ENCODE data around the gene SETD7.
A peak's percentile ranks its signal among the peaks of the same experiment; 100 is the strongest.

Gene SETD7

DNA sequence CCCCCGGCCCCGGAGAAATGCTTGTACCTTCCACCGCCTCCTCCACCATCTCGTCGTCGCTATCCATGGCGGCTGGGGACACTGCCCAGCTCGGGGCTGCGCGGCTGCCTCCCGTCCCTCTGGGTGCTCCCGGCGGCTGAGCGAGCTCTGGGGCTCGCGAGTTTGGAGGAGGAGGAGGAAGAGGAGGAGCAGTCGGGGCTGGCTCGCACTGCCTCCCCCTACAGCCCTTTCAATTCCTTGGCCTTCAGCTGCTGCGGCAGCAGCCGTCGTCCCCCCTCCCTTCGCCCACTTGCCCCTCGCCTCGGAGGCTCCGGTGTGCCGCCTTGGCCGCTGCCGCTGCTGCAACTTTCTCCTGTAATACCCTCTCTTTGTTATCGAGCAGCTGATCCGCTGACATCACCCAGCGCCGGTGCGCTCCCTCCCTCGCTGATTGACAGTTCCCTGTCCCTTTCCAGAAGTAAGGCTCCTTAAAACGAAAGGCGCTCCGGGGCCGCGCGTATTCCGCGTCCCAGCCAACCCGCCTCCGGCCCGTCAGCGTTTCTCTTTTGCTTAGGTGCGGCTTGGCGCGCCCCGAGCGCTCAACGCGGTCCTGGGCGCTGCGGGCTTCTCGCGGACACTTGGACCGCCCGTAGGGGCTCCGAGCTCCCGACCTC, at the start of gene SETD7:
SETD7 (minus strand) TSS at position 149 of the 653 bp plus-strand sequence; CDS start at position 67, 82 bp downstream.
- peak; percentile 22 to 39 (median 34) for DNase-seq

GRCh38 chr4:139605516-139605915, 49.5 kb upstream of the SETD7 start:
- no peak for DNase-seq

- DNase-seq: peak in 1 of 4 experiments; percentile 3
Observed at GRCh38 chr4:139603576-139604410, 47.8 kb upstream of the SETD7 start.

DNA sequence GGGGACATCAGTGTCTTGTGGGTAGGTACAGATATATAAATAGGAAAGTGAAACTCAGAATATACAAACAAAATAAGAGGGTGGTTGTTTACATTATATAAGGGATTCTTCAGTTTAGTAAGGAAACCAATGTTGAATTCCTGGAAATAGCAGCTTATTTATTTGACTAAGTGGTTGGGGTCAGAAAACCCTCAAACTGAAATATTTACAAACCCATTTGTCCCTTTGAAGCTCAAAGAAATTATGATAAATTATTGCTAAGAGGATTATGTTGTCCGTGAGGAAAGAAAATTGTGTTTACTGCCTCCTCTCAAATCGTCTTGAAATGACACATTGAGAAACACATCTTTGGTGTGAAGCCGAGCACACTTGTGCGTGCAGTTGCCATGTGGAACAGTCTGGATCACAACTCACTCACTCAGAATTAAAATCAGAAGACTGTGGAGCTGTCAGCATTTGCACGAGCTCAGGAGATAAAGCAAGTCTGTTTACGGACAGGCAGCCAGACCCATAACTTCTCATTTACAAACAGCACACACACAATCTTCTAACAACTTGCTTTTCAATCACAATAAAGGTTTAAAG, 46.8 kb upstream of the SETD7 start:
- no peak for DNase-seq

DNA sequence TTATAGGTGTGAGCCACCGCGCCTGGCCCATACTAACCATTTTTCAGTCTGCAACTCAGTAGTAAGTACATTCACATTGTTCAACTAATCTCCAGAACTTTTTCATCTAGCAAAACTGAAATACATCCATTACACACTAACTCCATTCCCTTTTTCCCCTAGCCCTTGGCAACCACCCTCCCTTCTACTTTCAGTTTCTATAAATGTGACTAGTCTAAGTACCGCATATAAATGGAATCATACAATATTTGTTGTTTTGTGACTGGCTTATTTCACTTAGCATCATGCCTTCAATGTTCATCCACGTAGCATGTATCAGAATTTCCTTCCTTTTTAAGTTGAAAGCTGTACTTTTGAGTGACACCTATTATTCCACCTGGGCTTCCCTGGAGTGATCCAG, 44.6 kb upstream of the SETD7 start:
- DNase-seq: no peak

DNA sequence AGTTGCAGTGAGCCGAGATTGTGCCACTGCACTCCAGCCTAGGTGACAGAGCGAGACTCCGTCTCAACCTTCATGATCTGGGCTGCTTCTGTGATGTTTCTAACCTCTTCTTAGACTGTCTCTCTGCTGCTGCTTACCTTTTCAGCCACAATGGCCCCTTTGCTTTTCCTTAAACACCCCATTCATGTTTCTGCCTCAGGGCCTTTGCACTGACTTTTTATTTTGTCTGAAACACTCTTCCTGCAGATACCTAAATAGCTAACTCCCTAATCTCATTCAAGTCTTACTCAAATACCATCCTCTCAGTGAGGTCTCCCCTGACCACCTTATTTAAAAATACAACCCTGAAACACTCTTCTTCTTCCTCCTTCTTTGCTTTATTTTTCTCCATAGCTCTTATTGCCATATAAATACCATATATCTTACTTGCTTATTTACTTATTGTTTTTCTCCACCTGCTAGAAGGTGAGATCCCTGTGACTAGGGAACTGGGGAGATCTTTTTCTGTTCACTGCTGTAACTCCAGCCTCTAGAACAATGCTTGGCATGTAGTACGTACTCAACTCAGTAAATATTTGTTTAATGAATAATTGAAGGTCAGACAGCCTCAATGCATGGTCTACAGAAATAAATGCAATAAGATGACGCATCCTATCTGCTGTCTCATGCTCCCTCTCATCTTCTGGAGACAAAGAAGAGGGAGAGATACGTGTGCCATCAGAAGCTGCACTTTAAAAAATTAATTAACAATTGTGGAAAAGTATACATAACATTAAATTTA, 43.8 kb upstream of the SETD7 start:
- DNase-seq: no peak

- DNase-seq: no peak
Observed at GRCh38 chr4:139599076-139599475, 43.1 kb upstream of the SETD7 start.

GRCh38 chr4:139596684-139597279, 40.8 kb upstream of the SETD7 start:
- DNase-seq: no peak

GRCh38 chr4:139596034-139596683, 40.1 kb upstream of the SETD7 start:
- no peak for DNase-seq

GRCh38 chr4:139594591-139595185, 38.7 kb upstream of the SETD7 start:
- DNase-seq: no peak

DNA sequence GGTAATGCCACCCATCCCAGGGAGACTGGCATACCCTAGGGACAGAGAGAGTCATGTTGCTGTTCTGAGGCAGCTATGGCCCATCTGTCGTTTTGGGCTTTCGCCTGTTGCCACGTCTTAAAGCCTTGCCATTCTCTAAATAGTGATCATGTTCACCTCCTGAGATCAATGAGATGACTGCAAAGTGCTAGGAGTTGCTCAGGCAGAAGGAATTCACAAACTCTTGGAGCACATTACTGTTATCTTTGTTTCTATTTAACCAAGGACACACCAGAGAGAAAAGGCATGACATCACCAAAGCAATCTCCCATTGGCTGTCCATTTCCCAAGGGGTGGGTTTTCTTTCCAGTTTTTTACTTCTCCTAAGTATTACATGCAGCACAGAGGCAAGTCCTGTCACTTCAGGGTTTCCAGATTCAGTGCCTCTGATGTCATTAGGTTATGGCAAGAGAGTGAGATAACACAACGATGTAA, 37.1 kb upstream of the SETD7 start:
- no peak for DNase-seq

GRCh38 chr4:139589336-139590018, 33.5 kb upstream of the SETD7 start:
- no peak for DNase-seq

GRCh38 chr4:139587446-139587845, 31.4 kb upstream of the SETD7 start:
- no peak for DNase-seq

- no peak for DNase-seq
Observed at GRCh38 chr4:139585473-139585872, 29.5 kb upstream of the SETD7 start.

GRCh38 chr4:139584784-139585183, 28.8 kb upstream of the SETD7 start:
- no peak for DNase-seq

DNA sequence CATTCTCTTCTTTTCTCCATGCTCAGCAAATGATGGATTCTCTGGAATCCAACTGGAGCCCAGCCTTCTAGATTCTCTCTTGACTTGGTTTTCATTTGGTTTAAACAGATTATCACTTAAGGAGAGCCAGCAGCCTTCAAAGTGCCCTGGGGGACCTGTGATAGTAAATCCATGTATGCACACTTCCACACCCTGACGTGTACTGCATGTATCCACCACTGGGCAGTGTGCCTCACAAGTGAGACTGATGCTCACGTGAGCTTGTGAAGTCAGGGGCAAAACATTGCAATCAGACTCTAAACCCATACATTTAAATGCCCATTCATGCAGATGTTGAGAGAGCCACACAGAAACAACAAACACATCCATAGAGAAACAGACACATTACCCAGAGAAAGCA, 28.0 kb upstream of the SETD7 start:
- DNase-seq: no peak

DNA sequence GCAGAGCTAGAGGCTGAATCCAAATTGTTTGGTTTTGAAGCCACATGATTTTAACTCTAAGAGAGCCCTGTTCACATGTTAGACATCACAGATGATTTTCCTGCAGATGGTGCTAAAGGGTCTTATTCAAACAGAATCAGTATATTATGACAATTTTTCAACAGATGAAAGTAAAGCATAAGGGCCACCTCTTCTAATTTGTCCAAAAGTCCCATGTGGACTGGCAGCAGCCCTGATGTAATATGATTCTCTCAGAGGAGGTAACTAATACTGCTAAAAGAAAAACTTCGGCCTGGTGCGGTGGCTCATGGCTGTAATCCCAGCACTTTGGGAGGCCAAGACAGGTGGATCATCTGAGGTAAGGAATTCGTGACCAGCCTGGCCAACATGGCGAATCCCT, 26.0 kb upstream of the SETD7 start:
- no peak for DNase-seq

- no peak for DNase-seq
Observed at GRCh38 chr4:139581096-139581495, 25.1 kb upstream of the SETD7 start.

DNA sequence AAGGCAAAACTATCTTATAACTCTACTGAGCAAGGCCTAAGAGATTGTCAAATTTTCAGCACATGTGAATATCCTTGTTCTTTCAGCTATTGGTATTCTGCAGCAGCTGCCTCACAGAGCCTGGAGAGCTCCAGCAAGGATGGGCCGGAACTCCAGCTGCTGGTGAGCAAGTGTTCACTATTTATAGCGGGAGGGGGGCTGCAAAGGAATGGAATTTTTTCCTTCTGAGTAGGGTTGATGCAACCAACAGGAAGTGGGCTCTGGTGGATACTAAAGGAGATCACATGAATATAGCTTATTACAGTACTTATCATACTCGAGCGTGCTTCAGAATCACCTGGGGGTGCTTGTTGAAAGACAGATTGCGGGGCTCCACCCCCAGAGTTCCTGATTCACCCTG, 20.2 kb upstream of the SETD7 start:
- DNase-seq: no peak

DNA sequence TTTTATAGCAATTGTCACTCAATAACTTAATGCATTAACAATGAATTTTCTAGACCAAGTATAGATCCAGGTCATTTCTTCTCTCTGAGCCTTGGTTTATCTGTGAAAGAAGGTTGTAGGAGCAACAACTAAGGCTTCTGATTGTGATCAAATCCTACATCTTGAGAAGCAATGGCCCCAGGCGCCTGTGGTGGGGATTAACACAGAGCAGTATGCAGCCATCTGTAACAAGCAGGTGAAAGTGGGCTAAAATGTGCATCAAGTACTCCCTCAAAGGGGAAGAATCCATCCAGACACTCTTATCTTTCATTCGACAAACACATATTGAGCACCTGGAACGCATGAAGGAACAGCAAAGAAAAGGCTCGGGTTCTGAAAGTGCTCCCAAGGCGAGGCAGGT, 19.1 kb upstream of the SETD7 start:
- no peak for DNase-seq

GRCh38 chr4:139574641-139575040, 18.6 kb upstream of the SETD7 start:
- DNase-seq: no peak

All from activated CD4-positive, CD25-positive, alpha-beta regulatory T cell (primary cell).